Measurements from ENCODE around the gene DRG2. TPM values are rescaled to one million over a fixed set of nuclear protein-coding genes. Genes with fewer than 3 reads are reported as not detected.

The DRG2 gene
- total and polyA plus RNA-seq, 4 donors = 28.6 to 41.3 (median 35.6) TPM

- H3K4me3 ChIP-seq = no peak overlapping the region
- H3K9ac ChIP-seq (ENCODE audit: insufficient read depth in 1 of 2, low read length in 2 of 2) = no peak overlapping the region
- no peaks in the 10 kb centered on the region for H3K9me3 ChIP-seq (ENCODE audit: control insufficient read depth in 4 of 4, insufficient read depth in 3 of 4, low read length in 3 of 4)
- DNase-seq (no peak), ATAC-seq (ENCODE audit: insufficient read depth, low FRiP score) (no peak)
- H3K4me1 ChIP-seq (ENCODE audit: control insufficient read depth in 5 of 5, insufficient read depth in 5 of 5, low read length in 5 of 5) = peaks cover 0 to 5% (median 0%) of the 10 kb centered on the region in 5 donors
- H3K27ac ChIP-seq (ENCODE audit: low read depth in 1 of 2, low read length in 1 of 2) = no peak overlapping the region
- H3K36me3 ChIP-seq (ENCODE audit: control insufficient read depth in 4 of 4, insufficient read depth in 4 of 4, low read length in 4 of 4) = peaks cover 7 to 81% (median 39%) of the 10 kb centered on the region in 4 donors
- WGBS, 2 donors = 85 to 90% methylated on average over 10 of the region's 10 CpGs
- no peaks in the 10 kb centered on the region for H3K27me3 ChIP-seq (ENCODE audit: control insufficient read depth in 3 of 3, insufficient read depth in 3 of 3, low read length in 2 of 3)
- TF ChIP-seq CTCF (IDR thresholded peaks at IDR 0.05; ENCODE audit: control extremely low read depth, extremely low read depth) = no peak
Observed at GRCh38 chr17:18100616-18101015, 12.9 kb downstream of the DRG2 start.

- DNase-seq (no peak), ATAC-seq (ENCODE audit: insufficient read depth, low FRiP score) (no peak)
- WGBS, 2 donors = 85 to 90% methylated on average over 9 of the region's 9 CpGs
- Histone ChIP-seq H3K36me3 (ENCODE audit: control insufficient read depth in 4 of 4, insufficient read depth in 4 of 4, low read length in 4 of 4) (peaks cover 0 to 83% (median 34%) of the 10 kb centered on the region in 4 donors), H3K27ac (ENCODE audit: low read depth in 1 of 2, low read length in 1 of 2) (no peak overlapping the region), H3K4me3 (no peak overlapping the region), H3K4me1 (ENCODE audit: control insufficient read depth in 5 of 5, insufficient read depth in 5 of 5, low read length in 5 of 5) (peaks cover 0 to 5% (median 0%) of the 10 kb centered on the region in 5 donors), H3K9ac (ENCODE audit: insufficient read depth in 1 of 2, low read length in 2 of 2) (no peak overlapping the region), H3K9me3 (ENCODE audit: control insufficient read depth in 4 of 4, insufficient read depth in 3 of 4, low read length in 3 of 4) (no peaks in the 10 kb centered on the region), H3K27me3 (ENCODE audit: control insufficient read depth in 3 of 3, insufficient read depth in 3 of 3, low read length in 2 of 3) (no peaks in the 10 kb centered on the region)
- TF ChIP-seq CTCF (IDR thresholded peaks at IDR 0.05; ENCODE audit: control extremely low read depth, extremely low read depth) = no peak
Observed at GRCh38 chr17:18101828-18102227, 14.1 kb downstream of the DRG2 start.

- Histone ChIP-seq H3K36me3 (ENCODE audit: control insufficient read depth in 4 of 4, insufficient read depth in 4 of 4, low read length in 4 of 4) (peaks cover 0 to 81% (median 36%) of the 10 kb centered on the region in 4 donors), H3K4me1 (ENCODE audit: control insufficient read depth in 5 of 5, insufficient read depth in 5 of 5, low read length in 5 of 5) (peaks cover 0 to 5% (median 0%) of the 10 kb centered on the region in 5 donors), H3K9ac (ENCODE audit: insufficient read depth in 1 of 2, low read length in 2 of 2) (no peak overlapping the region), H3K27ac (ENCODE audit: low read depth in 1 of 2, low read length in 1 of 2) (no peak overlapping the region), H3K27me3 (ENCODE audit: control insufficient read depth in 3 of 3, insufficient read depth in 3 of 3, low read length in 2 of 3) (no peaks in the 10 kb centered on the region), H3K4me3 (no peak overlapping the region), H3K9me3 (ENCODE audit: control insufficient read depth in 4 of 4, insufficient read depth in 3 of 4, low read length in 3 of 4) (no peaks in the 10 kb centered on the region)
- DNase-seq (no peak), ATAC-seq (ENCODE audit: insufficient read depth, low FRiP score) (no peak)
- 56 to 76% methylated on average over 3 of the region's 3 CpGs for WGBS, 2 donors
- TF ChIP-seq CTCF (IDR thresholded peaks at IDR 0.05; ENCODE audit: control extremely low read depth, extremely low read depth) = no peak
Observed at GRCh38 chr17:18102640-18103039, 14.9 kb downstream of the DRG2 start.

- TF ChIP-seq CTCF (IDR thresholded peaks at IDR 0.05; ENCODE audit: control extremely low read depth, extremely low read depth) = no peak
- WGBS, 2 donors = 92 to 94% methylated on average over 3 of the region's 3 CpGs
- no peak overlapping the region for H3K27ac ChIP-seq (ENCODE audit: low read depth in 1 of 2, low read length in 1 of 2)
Observed at GRCh38 chr17:18105027-18105426, 17.3 kb downstream of the DRG2 start.

More at GRCh38 chr17:18105027-18105426, 17.3 kb downstream of the DRG2 start:
- Histone ChIP-seq H3K4me3 (no peak overlapping the region), H3K9ac (ENCODE audit: insufficient read depth in 1 of 2, low read length in 2 of 2) (no peak overlapping the region), H3K36me3 (ENCODE audit: control insufficient read depth in 4 of 4, insufficient read depth in 4 of 4, low read length in 4 of 4) (peaks cover 0 to 58% (median 22%) of the 10 kb centered on the region in 4 donors), H3K9me3 (ENCODE audit: control insufficient read depth in 4 of 4, insufficient read depth in 3 of 4, low read length in 3 of 4) (no peaks in the 10 kb centered on the region), H3K4me1 (ENCODE audit: control insufficient read depth in 5 of 5, insufficient read depth in 5 of 5, low read length in 5 of 5) (peaks cover 0 to 5% (median 0%) of the 10 kb centered on the region in 5 donors), H3K27me3 (ENCODE audit: control insufficient read depth in 3 of 3, insufficient read depth in 3 of 3, low read length in 2 of 3) (no peaks in the 10 kb centered on the region)
- no peak for DNase-seq
- ATAC-seq (ENCODE audit: insufficient read depth, low FRiP score) = no peak
